ENCODE results near the gene RBPMS2. TPM values are rescaled to one million over a fixed set of nuclear protein-coding genes. Genes with fewer than 3 reads are reported as not detected.

RBPMS2 gene
- total RNA-seq, 1 donor from 2014 or later, result not detected

GRCh38 chr15:64773606-64774005, 1.8 kb downstream of the RBPMS2 start:
- no peaks in the 10 kb centered on the region for H3K36me3 ChIP-seq
- no peaks in the 10 kb centered on the region for H3K9me3 ChIP-seq
- no peak for TF ChIP-seq CTCF (IDR thresholded peaks at IDR 0.05)
- intact Hi-C loops (cut with DNase I), result no loop called here
- peaks cover 3 to 6% of the 10 kb centered on the region in 2 donors for H3K4me1 ChIP-seq
- no peaks in the 10 kb centered on the region for H3K27me3 ChIP-seq
- DNase-seq (ENCODE audit: low spot score in 2 of 2), result no peak
- H3K27ac ChIP-seq, result no peak overlapping the region
- no peak overlapping the region for H3K4me3 ChIP-seq

GRCh38 chr15:64772964-64773363, 2.4 kb downstream of the RBPMS2 start:
- no peak for DNase-seq (ENCODE audit: low spot score in 2 of 2)
- H3K36me3 ChIP-seq, result no peaks in the 10 kb centered on the region
- H3K27me3 ChIP-seq, result no peaks in the 10 kb centered on the region
- TF ChIP-seq CTCF (IDR thresholded peaks at IDR 0.05), result no peak
- no peak overlapping the region for H3K4me3 ChIP-seq
- H3K4me1 ChIP-seq, result peaks cover 3 to 6% of the 10 kb centered on the region in 2 donors
- intact Hi-C loops (cut with DNase I), result no loop called here
- H3K27ac ChIP-seq, result no peak overlapping the region
- H3K9me3 ChIP-seq, result no peaks in the 10 kb centered on the region

- Histone ChIP-seq H3K27me3 (no peaks in the 10 kb centered on the region), H3K9me3 (no peaks in the 10 kb centered on the region), H3K27ac (no peak overlapping the region), H3K4me3 (no peak overlapping the region), H3K4me1 (peaks cover 3 to 6% of the 10 kb centered on the region in 2 donors), H3K36me3 (no peaks in the 10 kb centered on the region)
- DNase-seq (ENCODE audit: low spot score in 2 of 2), result no peak
- TF ChIP-seq CTCF (IDR thresholded peaks at IDR 0.05), result no peak
- intact Hi-C loops (cut with DNase I), result no loop called here
These were observed 2.9 kb downstream of the RBPMS2 start for GRCh38 chr15:64772488-64772887.

- Histone ChIP-seq H3K4me3 (no peak overlapping the region), H3K36me3 (no peaks in the 10 kb centered on the region), H3K27ac (no peak overlapping the region), H3K9me3 (no peaks in the 10 kb centered on the region), H3K27me3 (no peaks in the 10 kb centered on the region), H3K4me1 (no peaks in the 10 kb centered on the region)
- no peak for DNase-seq (ENCODE audit: low spot score in 2 of 2)
- TF ChIP-seq CTCF (IDR thresholded peaks at IDR 0.05), result no peak
- intact Hi-C loops (cut with DNase I), result no loop called here
These were observed 4.8 kb downstream of the RBPMS2 start for GRCh38 chr15:64770626-64771025.

GRCh38 chr15:64767203-64767602, 8.2 kb downstream of the RBPMS2 start:
- TF ChIP-seq CTCF (IDR thresholded peaks at IDR 0.05), result no peak
- Histone ChIP-seq H3K4me1 (no peaks in the 10 kb centered on the region), H3K27me3 (no peaks in the 10 kb centered on the region), H3K4me3 (no peak overlapping the region), H3K27ac (no peak overlapping the region), H3K9me3 (no peaks in the 10 kb centered on the region), H3K36me3 (no peaks in the 10 kb centered on the region)
- intact Hi-C loops (cut with DNase I), result no loop called here
- DNase-seq (ENCODE audit: low spot score in 2 of 2), result no peak

- intact Hi-C loops (cut with DNase I), result no loop called here
- no peak for DNase-seq (ENCODE audit: low spot score in 2 of 2)
- H3K27ac ChIP-seq, result no peak overlapping the region
- H3K4me3 ChIP-seq, result no peak overlapping the region
- H3K36me3 ChIP-seq, result no peaks in the 10 kb centered on the region
- TF ChIP-seq CTCF (IDR thresholded peaks at IDR 0.05), result no peak
- no peaks in the 10 kb centered on the region for H3K4me1 ChIP-seq
- H3K27me3 ChIP-seq, result no peaks in the 10 kb centered on the region
- no peaks in the 10 kb centered on the region for H3K9me3 ChIP-seq
These were observed 9.3 kb downstream of the RBPMS2 start for GRCh38 chr15:64766058-64766457.

Measured in ascending aorta (tissue), 2 donors.